B cell (primary cell): Measurements from ENCODE around the gene MYCBP2. TPM values are rescaled to one million over a fixed set of nuclear protein-coding genes. Genes with fewer than 3 reads are reported as not detected.

Experiments
- ATAC-seq: fragments of 200-7000 bp; cut with Tn5 transposase; one replicate; pipeline ENCODE4 v1.10.0; 2021; ENCODE audit warnings: low read depth, mild to moderate bottlenecking, moderate number of reproducible peaks, moderate library complexity
- CTCF ChIA-PET: fragments of 350-600 bp; sonication (Branson Sonifier 250); formaldehyde crosslinking; loops from one replicate; lab custom pipeline; 2021; ENCODE audit warnings: antibody characterized with exemption, inconsistent platforms; lab: Charles Lee
- POLR2A ChIA-PET: fragments of 350-600 bp; sonication (Branson Sonifier 250); formaldehyde crosslinking; loops from one replicate; lab custom pipeline; 2021; ENCODE audit warnings: antibody characterized with exemption; lab: Charles Lee
- DNase-seq: peaks from one replicate; pipeline ENCODE4 v3.0.0; 2013
- H2AFZ ChIP-seq: 2 replicates; pipeline ENCODE4 v1.6.1; 2012; ENCODE audit warnings: mild to moderate bottlenecking, low read depth, low read length; ENCODE audit not compliant: insufficient read depth, poor library complexity, severe bottlenecking
- H3K27ac ChIP-seq, 2 donors: 1 replicate in 1 of 2; 2 replicates in 1 of 2; pipeline ENCODE4 v1.5.1; 2012 to 2013; ENCODE audit warnings: low read length in 2 of 2, mild to moderate bottlenecking in 2 of 2, moderate library complexity in 1 of 2
- H3K27me3 ChIP-seq, 4 experiments: fragments of 200-600 bp in 1 of 4; sonication (generic) in 1 of 4; replicated peaks in 1 of 4; 1 replicate in 2 of 4; 2 replicates in 2 of 4; pipeline versions ENCODE4 v1.6.1 to v1.7.0; 2013 to 2016; ENCODE audit warnings: low read length in 3 of 4, mild to moderate bottlenecking in 2 of 4, mixed read lengths in 1 of 4, moderate library complexity in 1 of 4; ENCODE audit not compliant: insufficient read depth in 4 of 4, control insufficient read depth in 3 of 4; ENCODE audit errors: control extremely low read depth in 1 of 4
- H3K36me3 ChIP-seq, 2 experiments: replicated peaks in 1 of 2; 1 replicate in 1 of 2; 2 replicates in 1 of 2; pipeline versions ENCODE4 v1.6.1 to v1.7.1; 2013; ENCODE audit warnings: low read length in 1 of 2; ENCODE audit not compliant: insufficient read depth in 2 of 2, control insufficient read depth in 1 of 2; ENCODE audit errors: control extremely low read depth in 1 of 2, extremely low read depth in 1 of 2
- H3K4me1 ChIP-seq, 2 donors: fragments of 200-600 bp in 1 of 2; sonication (generic) in 1 of 2; 1 replicate in 1 of 2; 2 replicates in 1 of 2; pipeline versions ENCODE4 v1.5.1 to v1.6.1; 2013 to 2017; ENCODE audit warnings: low read length in 2 of 2; ENCODE audit not compliant: control insufficient read depth in 2 of 2, insufficient read depth in 2 of 2
- H3K4me2 ChIP-seq: replicated peaks from 2 replicates; pipeline ENCODE3; 2012; ENCODE audit warnings: mild to moderate bottlenecking, low read depth, low read length; ENCODE audit not compliant: poor library complexity, severe bottlenecking
- H3K4me3 ChIP-seq, 5 experiments: fragments of 200-600 bp in 1 of 5; sonication (generic) in 1 of 5; 1 replicate in 3 of 5; 2 replicates in 2 of 5; pipeline versions ENCODE4 v1.5.1 to v1.7.0; 2011 to 2016; ENCODE audit warnings: low read length in 4 of 5, mild to moderate bottlenecking in 4 of 5, low read depth in 2 of 5, control low read depth in 1 of 5, moderate library complexity in 1 of 5; ENCODE audit not compliant: insufficient read depth in 1 of 5; ENCODE audit errors: control extremely low read depth in 1 of 5, extremely low read depth in 1 of 5
- H3K79me2 ChIP-seq: fragments of 200-600 bp; sonication (generic); one replicate; pipeline ENCODE4 v1.6.0; 2016; ENCODE audit warnings: low read length; ENCODE audit not compliant: control insufficient read depth, insufficient read depth
- H3K9ac ChIP-seq: fragments of 200-600 bp; sonication (generic); 2 replicates; pipeline ENCODE4 v1.6.1; 2017; ENCODE audit warnings: mild to moderate bottlenecking, low read length, moderate library complexity
- H3K9me3 ChIP-seq, 3 donors: one replicate each; pipeline versions ENCODE4 v1.6.1 to v1.7.1; 2013; ENCODE audit warnings: low read length in 2 of 3; ENCODE audit not compliant: control insufficient read depth in 2 of 3, insufficient read depth in 1 of 3; ENCODE audit errors: control extremely low read depth in 1 of 3
- H4K20me1 ChIP-seq: 2 replicates; pipeline ENCODE4 v1.6.0; 2012; ENCODE audit warnings: mild to moderate bottlenecking, low read length; ENCODE audit not compliant: insufficient read depth, control insufficient read depth, poor library complexity, severe bottlenecking
- H3K27ac Mint-ChIP-seq: one replicate; pipeline ENCODE4 v1.8.0; 2021; ENCODE audit warnings: mixed read lengths
- H3K27me3 Mint-ChIP-seq: one replicate; pipeline ENCODE4 v1.8.0; 2021; ENCODE audit warnings: mixed read lengths
- H3K4me1 Mint-ChIP-seq: one replicate; pipeline ENCODE4 v1.8.0; 2021; ENCODE audit warnings: mixed read lengths
- H3K4me3 Mint-ChIP-seq: one replicate; pipeline ENCODE4 v1.8.0; 2021; ENCODE audit warnings: mixed read lengths
- H3K9me3 Mint-ChIP-seq: one replicate; pipeline ENCODE4 v1.8.0; 2022; ENCODE audit warnings: mixed read lengths; ENCODE audit not compliant: insufficient read depth
- EZH2 ChIP-seq: IDR thresholded peaks from 2 replicates; pipeline ENCODE4 v1.6.1; 2012; ENCODE audit warnings: borderline replicate concordance, low read depth, mild to moderate bottlenecking, moderate library complexity, low read length; ENCODE audit not compliant: insufficient read depth, poor library complexity, severe bottlenecking
- WGBS: methylation state at CpG from one replicate; pipeline ENCODE4 v1.1.5; 2013; ENCODE audit warnings: missing lambda C conversion rate; ENCODE audit not compliant: insufficient coverage; 5-methylcytosine and 5-hydroxymethylcytosine counted together
- intact Hi-C: fragments of 100-400 bp; cut with micrococcal nuclease; formaldehyde crosslinking; loops from one replicate; pipeline ENCODE4 v1.10.0; 2022
- polyA plus RNA-seq: library from polyadenylated mRNA; depleted of rRNA; stranded (reverse); fragments of >200 nt; gene quantifications from 2 replicates; pipeline ENCODE4 v1.2.3, GENCODE V29; 2012
- total RNA-seq, 2 donors: library from RNA; stranded (reverse); fragments of 120-200 nt in 1 of 2; gene quantifications; 1 replicate in 1 of 2; 2 replicates in 1 of 2; pipeline versions ENCODE4 v1.2.3 to v1.2.4, GENCODE V29; 2013 to 2022
- TF ChIP-seq, protein P1 (sequence below): fragments of 200-600 bp; IDR thresholded peaks from one replicate; pipeline ENCODE4 v1.8.0; 2022; ENCODE audit warnings: antibody characterized with exemption, mild to moderate bottlenecking

MYCBP2 gene
- total and polyA plus RNA-seq, 2 donors (not counting 1 experiment from before 2014, with no cell fraction given), result 84.0 to 237 TPM

DNA sequence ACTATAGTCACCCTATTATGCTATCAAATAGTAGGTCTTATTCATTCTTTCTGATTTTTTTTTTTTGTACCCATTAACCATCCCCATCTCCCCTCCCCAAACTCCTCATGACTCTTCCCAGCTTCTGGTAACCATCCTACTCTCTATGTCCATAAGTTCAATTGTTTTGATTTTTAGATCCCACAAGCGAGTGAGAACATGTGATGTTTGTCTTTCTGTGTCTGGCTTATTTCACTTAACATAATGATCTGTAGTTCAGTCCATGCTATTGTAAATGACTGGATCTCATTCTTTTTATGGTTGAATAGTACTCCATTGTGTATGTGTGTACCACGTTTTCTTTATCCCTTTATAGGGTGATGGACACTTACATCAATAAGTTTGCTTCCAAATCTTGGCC, 4.5 kb upstream of the MYCBP2 start:
- Histone ChIP-seq H3K79me2 (peaks cover 57% of the 10 kb centered on the region), H3K4me1 (peaks cover 26 to 39% of the 10 kb centered on the region in 2 donors), H3K4me2 (no peak overlapping the region), H2AFZ (no peak overlapping the region), H3K4me3 (no peak overlapping the region), H3K9ac (no peak overlapping the region), H4K20me1 (peaks cover under 1% of the 10 kb centered on the region), H3K9me3 (no peaks in the 10 kb centered on the region), H3K27ac (peak overlapping the region in 1 of 2 donors; percentile 40), H3K27me3 (no peaks in the 10 kb centered on the region), H3K36me3 (no peaks in the 10 kb centered on the region)
- WGBS, result no CpG with 5 or more reads among the region's 2 CpGs
- no peak for DNase-seq
- POLR2A ChIA-PET, result no interaction called here
- Mint-ChIP-seq H3K27me3 (no peaks in the 10 kb centered on the region), H3K9me3 (no peaks in the 10 kb centered on the region), H3K27ac (peak overlapping the region; percentile 85), H3K4me1 (peaks cover 53% of the 10 kb centered on the region), H3K4me3 (peak overlapping the region; percentile 56)
- intact Hi-C loops, result no loop called here
- ATAC-seq, result no peak
- CTCF ChIA-PET, result interaction anchor here (0.9 kb wide), 1 partner anchor 23 kb away, joined by 3 read pairs; no protein-coding TSS in a partner anchor
- TF ChIP-seq, protein P1, sequence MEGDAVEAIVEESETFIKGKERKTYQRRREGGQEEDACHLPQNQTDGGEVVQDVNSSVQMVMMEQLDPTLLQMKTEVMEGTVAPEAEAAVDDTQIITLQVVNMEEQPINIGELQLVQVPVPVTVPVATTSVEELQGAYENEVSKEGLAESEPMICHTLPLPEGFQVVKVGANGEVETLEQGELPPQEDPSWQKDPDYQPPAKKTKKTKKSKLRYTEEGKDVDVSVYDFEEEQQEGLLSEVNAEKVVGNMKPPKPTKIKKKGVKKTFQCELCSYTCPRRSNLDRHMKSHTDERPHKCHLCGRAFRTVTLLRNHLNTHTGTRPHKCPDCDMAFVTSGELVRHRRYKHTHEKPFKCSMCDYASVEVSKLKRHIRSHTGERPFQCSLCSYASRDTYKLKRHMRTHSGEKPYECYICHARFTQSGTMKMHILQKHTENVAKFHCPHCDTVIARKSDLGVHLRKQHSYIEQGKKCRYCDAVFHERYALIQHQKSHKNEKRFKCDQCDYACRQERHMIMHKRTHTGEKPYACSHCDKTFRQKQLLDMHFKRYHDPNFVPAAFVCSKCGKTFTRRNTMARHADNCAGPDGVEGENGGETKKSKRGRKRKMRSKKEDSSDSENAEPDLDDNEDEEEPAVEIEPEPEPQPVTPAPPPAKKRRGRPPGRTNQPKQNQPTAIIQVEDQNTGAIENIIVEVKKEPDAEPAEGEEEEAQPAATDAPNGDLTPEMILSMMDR, result no peak
- no peak for TF ChIP-seq EZH2

DNA sequence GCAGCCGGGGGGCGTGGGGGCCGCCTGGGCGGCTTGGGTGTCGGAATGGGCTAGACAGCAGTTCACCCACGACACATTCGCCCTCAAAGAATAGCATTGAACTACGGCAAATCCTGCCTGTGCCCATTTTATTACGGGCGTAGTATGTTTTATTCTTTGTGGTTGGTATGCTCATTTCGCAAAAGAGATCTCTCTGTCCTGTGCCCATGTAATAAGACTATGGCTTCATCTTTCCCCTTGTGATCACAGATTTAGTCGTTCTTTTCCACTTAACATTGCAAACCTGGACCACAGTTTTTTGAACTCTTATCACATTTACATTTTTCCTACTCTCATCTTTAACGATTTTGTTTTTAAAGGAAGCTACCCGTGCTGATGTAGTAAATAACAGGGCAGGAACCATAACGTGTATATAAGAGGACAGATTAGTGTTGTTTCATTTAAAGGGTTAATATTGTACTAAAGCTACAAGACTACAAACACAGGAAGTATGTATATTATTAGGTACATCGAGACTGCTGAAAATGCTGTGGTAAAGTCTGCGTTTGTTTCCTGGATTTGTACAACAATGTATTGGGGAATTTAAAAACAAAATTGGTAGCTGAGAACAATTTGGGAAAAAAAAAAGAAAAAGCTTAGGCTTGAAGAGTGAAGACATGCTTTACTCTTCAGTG, 3.2 kb upstream of the MYCBP2 start:
- Histone ChIP-seq H3K4me3 (peak overlapping the region; percentile 80 to 99 (median 92)), H3K9me3 (no peaks in the 10 kb centered on the region), H3K36me3 (no peaks in the 10 kb centered on the region), H3K4me2 (peak overlapping the region; percentile 87), H3K4me1 (peaks cover 27 to 31% of the 10 kb centered on the region in 2 donors), H4K20me1 (peaks cover 13% of the 10 kb centered on the region), H2AFZ (peak overlapping the region; percentile 96), H3K79me2 (peaks cover 58% of the 10 kb centered on the region), H3K9ac (peak overlapping the region; percentile 97), H3K27me3 (no peaks in the 10 kb centered on the region), H3K27ac (peak overlapping the region; percentile 84 to 91)
- 0% methylated on average over 7 of the region's 17 CpGs for WGBS
- ATAC-seq, result no peak
- no peak for DNase-seq
- intact Hi-C loops, result loop anchor here (1.0 to 10.0 kb wide), 10 partner anchors 9 to 445 kb away; partner anchors contain the start of genes FBXL3, KCTD12 and SLAIN1
- Mint-ChIP-seq H3K27me3 (no peaks in the 10 kb centered on the region), H3K9me3 (no peaks in the 10 kb centered on the region), H3K4me3 (peak overlapping the region; percentile 94), H3K4me1 (peaks cover 50% of the 10 kb centered on the region), H3K27ac (peak overlapping the region; percentile 97)
- TF ChIP-seq, protein P1, result no peak
- no peak for TF ChIP-seq EZH2
- CTCF ChIA-PET, result interaction anchor here (0.9 to 7.3 kb wide), 12 partner anchors 9 to 163 kb away, joined by 3 to 137 read pairs (median 4); no protein-coding TSS in a partner anchor
- POLR2A ChIA-PET, result interaction anchor here (0.6 to 4.5 kb wide), 10 partner anchors 10 to 304 kb away, joined by 3 to 45 read pairs (median 4); partner anchors contain the start of gene FBXL3
